EH (cell line): ENCODE measurements around the gene IGSF9.
A peak's percentile ranks its signal among the peaks of the same experiment; 100 is the strongest.

Experiments
- DNase-seq: peaks from one replicate; pipeline ENCODE4 v3.0.0-alpha.2; 2015; ENCODE audit warnings: low read depth

The IGSF9 gene

DNA sequence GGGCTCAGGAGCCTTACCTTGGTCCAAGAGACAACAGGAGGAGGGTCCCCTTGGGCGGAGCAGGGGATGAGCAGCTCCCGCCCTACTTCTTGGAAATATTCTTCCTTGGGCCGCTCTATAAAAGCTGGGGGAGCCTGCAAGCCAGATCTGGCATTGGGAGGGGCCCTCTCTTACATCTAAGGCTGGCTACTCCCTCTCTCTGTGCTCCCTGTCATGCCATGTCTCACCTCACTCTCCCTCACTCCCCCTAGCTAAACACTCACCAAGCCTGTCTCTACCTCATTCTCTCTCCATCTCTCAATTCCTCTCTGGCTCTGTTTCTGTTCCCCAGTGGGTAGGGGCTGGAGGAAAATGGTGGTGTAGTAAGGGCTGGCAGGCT is 13.6 kb downstream of the IGSF9 start:
- DNase-seq = no peak

DNA sequence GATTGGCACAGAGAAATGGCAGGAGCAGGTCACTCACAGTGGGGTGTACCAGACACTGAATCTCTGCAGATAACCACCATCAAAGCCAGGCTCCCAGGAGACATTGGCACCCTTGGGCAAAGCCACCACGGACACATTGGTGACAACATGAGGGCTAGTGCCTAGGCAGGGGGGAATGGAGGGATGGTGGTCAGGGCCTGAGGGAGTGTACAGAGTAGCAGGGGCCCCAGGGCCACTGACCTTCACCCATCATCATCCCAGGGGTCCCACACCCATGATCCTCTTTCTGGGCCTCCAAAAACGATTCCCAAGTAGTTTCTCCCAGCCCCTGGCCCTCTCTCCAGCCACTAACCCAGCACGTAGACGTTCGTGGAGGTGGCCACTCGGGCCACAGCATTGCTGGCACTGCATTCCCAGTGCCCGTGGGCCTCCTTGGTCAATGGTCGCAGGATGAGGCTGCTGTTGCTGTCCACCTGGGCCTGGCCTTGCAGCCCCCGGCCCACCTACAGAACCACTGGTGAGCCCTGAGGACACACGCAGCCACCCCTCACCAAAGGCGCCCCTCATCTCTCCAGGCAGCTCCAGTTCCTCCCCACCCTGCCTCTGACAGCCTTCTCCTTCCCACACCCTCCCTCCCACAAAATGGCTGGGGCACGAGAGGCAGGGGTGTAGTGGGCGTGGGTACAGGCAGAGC is 14.2 kb downstream of the IGSF9 start:
- no peak for DNase-seq

DNA sequence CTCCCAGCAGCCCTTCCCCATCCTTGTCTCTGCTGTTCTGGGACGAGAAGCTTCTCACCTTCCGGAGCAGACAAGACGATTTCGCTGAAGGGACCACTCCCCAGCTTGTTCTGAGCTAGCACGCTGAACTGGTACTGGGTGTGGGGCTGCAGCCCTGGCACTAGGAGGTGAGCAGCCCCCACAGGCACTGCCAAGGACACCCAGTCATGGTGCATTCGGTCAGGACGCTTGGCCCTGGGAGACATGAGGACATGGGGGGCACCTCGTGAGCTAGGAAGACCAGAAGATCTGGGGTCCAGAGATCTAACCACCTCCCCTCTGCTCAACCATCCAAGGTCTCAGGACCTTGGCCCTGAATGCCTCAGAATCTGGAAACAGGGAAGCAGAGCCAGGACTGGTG is 14.8 kb downstream of the IGSF9 start:
- DNase-seq = no peak

DNA sequence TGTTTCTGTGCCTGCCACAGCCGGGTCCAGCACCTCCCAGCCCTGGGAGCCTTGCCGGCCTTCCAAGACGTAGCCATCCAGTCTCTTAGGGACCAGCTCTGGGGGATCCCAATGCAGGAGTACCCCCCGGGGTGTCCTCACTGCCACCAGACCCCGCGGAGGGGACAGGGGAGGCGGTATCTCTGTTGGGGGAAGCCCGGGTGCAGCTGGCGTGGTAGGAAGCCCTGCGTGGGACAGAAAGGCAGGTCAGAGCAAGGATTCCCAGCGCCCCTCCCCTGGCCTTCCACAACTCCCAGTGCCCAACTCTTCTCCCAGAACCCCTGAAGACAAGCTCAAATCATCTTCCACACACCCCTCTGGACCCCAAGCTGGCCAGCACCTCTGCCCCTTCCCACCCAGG is 15.2 kb downstream of the IGSF9 start:
- no peak for DNase-seq

DNA sequence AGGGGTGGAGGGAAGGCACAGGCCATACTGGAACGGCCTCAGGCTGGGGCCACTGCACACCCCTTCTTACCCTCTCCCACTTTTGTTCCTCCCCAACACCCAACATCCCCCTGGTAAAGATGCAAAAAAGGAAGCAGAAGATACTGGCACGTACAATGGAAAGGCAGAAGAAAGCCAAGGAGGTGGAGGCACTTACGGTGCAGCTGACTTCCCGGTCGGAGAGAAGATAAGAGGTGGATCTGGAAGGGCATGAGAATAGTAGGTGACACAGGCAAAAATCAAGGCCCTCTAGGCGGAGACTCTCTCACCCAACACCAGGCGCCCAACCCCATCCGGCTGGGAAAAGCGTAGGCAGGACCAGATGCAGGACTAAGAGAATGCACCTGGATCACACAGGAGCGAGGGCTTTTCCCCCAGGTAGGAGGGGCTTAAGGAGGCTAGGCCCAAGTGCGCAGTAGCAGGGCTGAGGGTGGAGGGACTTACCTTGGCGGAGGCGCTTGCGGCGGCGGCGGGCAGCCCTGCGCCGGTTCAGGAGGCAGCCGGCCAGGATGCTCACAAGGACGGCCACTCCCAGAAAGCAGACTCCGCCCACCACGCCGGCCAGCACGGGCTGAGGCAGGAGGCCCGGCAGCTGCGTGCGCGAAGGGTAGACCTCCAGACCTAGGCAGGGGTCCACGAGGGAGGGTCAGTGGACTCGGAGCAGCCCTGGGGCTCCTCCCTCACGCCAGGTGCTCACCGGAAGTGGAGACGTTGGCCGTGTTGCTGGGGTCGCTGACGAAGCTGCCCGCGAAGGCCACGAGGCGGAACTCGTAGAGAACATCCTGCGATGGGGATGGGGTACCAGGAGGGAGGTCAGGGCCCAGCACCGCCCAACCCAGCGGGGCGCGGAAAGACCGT is 16.0 kb downstream of the IGSF9 start:
- DNase-seq = no peak

DNA sequence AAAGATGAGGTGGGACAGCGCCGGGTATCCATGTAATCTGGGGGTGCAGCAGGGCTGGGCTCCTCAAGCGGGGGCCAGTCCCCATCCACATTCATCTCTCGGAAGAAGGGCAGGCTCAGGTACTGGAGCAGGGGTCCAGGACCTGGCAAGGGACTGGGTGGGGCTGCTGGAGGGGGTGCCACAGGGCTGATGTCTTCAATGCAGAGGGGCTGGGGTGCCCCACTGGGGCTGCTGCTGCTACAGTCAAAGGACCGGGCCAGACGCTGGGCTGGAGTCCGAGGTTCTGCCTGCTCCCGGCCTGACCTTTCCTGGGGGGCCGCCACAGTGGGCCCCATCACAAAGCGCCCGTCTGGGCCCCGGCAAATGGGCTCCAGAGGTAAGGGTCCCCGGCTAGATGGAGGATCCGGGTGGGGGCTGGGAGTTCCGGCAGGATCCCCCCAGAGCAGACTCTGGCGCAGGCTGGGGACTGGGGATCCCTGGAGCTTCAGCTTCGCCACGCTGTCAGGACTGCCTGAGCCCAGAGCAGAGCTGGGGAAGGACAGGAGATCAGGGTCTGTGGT is 16.8 kb downstream of the IGSF9 start:
- DNase-seq = no peak

DNA sequence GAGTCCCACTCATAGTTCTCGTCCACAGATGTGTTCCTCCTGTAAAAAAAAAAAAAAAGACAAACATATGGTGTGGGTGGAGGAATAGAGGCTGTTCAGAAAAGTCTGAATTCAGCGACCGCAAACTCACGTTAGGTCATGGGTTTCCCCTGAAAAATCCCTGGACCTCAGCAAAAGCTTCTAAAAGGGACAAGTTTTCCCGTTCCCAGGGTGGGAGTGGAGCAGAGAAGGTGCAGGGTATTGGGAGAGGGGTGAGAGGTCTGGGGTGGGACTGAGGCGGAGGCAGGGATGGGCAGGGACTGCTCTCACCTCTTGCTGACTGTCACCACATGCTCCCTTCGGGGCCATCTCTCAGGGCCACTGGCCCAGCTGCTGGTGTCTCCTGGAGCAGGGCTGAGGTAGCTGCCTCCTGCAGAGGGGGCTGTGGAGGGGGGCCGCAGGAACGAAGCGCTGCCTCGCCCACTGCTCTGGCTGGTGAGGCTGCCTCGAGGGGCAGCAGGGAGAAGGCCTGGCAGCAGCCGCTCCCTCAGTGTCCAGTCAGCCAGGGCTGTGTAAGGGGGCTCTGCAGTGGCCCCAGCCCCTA is 17.5 kb downstream of the IGSF9 start:
- no peak for DNase-seq

DNA sequence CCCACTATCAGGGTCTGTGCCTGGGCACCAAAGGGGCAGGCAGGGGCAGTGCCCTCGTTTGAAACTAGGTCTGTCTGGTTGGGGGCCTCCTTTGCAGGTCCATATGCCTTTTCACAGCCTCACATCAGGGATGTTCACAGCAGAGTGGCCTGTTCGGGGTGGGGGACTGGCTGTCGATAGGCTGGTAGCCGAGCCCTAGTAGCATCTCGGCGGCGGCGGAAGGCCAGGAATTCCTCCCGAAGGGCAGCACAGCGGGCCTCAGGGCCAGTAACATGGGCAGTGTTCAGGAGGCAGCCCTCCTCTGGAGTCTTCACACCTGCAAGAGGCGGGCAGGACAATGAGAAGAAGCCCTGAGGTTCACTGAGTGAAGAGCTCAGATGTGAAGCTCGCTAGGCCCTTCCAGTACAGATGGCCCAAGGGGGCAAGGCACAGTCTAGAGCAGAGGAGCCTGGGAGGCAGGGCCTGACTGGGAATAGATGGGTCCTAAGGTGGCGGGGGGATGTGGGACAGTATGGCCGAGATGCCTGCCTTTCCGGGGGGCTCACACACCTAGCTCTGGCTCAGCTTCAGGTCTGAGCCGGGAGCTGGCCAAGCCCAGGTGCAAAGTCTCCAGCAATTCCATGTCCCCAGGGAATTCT is 18.1 kb downstream of the IGSF9 start:
- DNase-seq = no peak

DNA sequence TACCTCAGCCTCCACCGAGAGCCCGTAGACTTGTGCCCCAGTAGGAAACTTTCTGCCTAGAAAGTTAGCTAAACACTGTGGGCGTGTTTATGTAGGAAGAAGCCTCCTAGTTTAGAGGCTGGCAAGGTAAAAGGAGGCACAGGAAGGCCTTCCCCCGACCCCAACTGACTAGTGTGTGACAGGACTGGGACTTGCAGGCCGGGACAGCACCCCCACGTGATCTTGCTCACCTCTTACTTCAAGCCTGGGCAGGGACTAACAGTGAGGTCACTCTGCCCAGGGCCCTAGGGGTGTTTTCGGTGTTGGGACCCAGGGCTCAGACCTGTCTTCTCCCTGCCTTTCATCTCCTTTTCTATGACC is 19.7 kb downstream of the IGSF9 start:
- DNase-seq = no peak

DNA sequence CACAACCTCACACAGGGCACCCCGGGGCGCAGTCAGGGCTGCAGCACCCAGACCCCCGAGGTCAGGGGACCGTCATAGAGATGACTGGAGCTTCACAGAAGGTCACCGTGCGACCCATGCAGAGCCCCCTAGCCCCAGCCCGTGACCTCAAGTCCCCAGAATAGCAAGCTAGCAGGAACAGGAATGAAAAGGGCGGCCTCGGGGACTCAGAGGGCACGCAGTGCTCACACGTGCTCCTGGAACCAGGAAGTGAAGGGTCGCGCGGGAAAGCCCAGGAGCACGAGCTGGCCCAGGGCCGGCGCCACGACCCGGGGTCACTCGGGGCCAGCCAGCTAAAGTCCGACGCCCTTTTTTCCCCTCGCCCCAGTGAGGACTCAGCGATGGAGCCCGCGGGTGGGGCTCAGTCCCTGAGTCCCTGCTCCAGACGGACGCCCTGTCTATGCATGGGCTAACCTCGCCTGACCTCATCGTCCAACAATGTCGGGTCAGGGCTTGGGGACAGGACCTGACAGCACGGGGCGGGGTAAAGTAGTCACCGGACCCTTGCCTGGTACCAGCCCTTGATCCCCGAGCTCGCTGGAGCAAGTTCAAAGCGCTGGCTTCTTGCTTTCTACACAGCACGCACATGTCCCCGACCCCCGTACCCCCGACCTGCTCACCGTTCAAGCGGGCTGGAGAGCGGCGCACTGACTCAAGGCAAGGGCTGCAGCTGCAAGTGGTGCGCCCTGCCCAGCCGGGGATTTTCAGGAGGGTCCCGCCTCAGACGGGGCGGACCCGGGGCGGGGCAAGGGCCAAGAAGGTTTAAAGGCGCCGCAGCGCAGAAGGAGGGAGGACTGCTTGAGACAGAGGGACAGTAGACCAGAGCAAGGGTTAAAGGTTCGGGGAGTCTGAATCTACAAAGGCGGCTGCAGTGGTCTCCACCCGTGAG is 20.4 kb downstream of the IGSF9 start, which contains the start of gene TAGLN2:
Gene TAGLN2, minus strand, starts transcription at position 717 of the 928 bp plus-strand sequence. CDS start 4,998 bp downstream, outside the sequence.
- DNase-seq = peak; percentile 94

DNA sequence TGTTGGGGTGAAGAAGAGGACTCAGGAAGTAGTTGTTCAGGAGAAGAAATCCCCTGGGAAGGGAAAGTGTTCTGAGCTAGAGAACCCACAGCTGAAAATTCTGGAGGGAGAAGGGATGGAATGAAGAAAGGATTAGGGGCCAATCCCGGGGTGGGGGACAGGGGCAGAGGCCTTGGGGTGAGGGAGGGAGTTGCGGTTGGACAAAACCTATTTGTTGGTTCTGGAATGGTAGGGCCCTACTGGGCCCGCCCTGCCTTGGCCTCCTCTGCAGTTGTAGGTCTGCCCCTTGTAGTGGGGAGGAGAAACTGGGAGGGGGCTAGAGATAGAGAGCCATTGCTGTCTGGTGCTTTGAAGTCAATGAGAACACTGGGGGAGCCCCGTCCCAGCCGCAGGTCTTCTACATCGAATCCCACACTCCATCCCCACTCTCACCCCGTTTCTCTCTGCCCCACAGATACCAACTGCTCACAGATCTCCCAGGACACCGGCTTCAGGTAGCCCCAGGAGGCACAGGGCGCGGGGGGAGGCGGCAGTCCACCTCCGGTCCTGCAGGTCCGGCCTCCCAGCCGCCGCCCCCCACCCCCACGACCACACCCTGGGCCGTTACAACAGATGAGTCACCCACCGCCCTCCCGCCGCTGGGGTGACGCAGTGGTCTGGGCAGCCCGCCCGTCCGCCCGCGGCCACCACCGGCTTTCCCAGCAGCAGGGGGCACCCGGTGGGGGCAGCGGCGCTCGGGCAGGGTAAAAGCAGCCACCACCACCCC is 21.2 kb downstream of the IGSF9 start:
- peak; percentile 94 for DNase-seq

DNA sequence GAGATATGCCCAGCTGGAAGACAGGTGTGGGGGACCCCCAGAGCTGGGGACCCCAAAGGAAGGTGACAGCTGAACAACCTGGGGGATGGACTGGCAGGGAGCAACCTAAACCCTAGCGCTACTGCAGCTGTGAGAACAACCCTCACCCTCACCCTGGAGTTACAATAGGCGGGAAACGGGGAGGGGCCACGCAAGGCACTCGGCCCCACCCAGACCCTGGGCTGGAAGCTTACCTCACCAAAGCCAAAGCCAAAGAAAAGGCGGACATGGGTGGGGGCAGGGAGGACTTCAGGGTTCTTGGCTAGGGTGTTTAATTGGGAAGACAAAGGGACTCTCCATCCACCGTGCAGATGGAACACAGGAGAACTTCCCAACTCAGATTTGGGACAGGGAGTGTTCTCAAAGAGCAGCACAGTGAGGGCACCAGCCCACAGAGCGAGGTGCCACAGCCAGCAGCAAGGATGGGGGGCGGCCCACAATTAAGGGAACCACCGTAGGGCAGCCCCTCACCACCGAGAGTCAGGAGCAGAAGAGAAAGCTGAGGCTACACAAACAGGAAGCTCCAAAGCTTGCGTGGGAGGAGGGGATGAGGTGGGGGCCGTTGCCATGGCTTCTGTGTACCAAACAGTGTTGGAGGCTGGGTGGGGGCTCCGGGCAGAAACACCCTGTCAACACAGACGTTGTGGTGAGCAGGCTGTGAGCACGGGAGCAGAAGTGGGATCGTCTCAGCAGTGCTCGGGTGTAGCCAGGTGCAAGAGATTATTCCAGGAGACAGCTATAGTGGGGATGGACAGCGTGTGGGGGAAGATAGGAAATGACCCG is 22.0 kb downstream of the IGSF9 start:
- peak; percentile 93 for DNase-seq

DNA sequence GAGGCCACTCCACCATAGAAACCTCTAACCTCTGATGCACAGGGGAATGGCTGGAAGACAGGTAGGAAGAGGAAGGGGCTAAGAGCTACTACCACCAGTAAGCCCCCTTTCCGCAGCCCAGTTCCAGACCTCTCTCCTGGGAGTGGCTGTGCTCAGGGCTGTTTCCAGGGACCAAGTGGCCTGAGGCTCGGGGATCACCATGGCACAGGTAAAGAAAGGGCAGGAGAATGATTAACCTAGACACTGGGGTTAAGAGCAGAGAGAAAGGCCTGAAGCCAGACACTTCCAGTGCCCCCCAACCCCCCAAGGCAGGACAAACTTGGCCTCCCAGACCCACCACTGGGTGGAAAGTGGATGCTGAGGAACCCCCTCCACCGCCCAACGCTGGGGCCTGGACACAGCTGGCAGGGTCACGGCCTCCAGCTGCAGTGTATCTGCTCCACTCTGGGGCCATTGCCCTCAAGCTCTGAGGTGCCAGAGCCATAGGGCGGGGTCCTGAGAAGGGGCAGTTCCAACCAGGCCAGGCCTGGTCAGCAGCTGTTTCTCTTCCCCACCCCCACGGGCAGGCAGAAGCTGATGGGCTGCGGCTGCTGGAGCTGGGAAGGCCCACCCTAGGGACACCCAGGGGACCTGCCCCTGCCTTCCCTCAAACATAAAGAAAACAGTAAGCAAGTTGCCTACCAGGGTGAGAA is 22.8 kb downstream of the IGSF9 start:
- peak; percentile 58 for DNase-seq

DNA sequence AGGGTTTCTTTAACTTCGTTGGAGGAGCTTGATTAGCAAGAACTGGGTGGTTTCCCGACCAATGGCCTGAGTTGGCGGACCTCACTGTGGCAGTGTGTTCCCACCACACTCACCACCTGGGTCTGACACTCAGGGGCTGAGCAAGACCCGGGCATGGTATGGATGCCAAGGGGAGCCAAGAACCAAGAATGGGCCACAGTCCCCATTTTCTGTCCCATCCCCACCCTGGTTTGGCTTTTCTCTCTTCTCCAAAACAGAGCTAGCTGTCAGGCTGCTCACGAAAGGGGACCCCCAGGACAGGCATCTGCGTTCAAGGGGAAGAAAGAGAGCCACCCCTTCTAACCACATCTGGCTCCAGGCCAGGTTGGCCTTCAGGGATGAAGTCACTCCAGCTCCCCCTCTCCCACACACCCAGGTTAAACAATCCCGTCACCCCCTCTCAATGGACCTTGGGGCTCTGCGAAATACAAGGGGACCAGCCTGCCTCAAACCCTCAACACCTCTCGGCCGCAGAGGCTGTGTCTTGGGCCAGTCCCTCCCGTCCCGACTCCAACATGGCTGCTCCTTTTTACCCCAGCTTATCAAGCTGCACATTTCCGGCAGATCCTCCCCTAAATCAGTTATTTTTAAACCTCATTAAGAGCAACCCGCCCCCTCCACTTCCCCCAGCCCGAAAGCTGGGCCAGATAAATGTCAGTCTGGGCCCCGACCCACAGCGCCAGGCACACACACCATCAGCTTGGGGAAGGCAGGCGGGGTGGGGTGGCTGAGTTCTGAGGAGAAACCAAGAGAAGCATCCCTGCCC is 23.5 kb downstream of the IGSF9 start:
- DNase-seq = peak; percentile 43

DNA sequence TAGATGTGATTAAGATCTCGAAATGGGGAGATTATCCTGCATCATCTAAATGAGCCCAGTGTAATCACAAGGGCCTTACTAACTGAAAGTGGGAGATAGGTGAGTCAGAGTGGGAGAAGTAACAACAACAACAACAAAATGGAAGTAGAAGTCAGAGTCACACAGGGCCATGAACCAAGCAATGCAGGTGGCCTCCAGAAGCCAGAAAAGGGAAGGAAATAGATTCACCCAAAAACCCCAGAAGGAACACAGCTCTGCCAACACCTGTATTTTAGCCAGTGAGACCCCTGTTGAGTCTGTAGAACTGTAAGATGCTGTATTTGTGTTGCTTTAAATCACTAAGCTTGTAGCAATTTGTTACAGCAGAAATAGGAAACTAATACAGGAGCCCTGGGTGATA is 24.2 kb downstream of the IGSF9 start:
- no peak for DNase-seq

DNA sequence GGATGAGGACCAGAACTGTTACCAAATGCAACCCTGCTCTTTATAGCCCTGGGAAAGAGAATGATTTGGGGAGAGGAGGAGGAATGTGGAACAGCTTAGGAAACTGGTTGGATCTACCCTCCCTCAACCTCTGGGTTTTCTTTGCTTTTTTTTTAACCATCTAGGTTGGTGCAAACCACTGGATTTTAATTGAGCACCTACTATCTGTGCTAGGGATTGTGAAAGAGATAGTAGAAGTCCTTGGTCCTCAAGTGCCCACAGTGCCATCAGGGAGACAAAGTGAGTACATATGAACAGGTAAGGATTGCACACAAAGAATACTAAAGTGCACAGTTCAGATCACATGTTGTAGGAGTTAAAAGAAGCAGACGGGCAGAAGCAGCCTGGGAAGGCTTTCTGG is 24.8 kb downstream of the IGSF9 start:
- DNase-seq = no peak

DNA sequence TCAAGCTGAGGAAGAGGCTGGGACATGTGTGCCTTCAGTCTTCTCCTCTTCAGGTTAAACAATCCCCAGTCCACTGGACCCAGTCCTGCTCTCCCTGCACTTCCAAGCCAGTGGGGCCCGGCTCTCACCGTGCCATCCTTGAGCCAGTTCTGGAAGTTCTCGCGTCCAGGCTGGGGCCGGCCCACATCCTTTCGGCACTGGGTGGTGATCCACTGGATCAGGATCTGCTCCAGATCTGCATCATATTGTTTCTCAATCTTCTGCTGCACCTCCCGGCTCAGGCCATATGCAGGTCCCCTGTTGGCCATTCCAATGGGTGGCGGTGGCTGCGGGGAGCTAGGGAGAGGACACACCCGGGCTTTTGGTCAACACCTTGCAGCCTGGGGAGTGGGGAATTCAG is 25.2 kb downstream of the IGSF9 start:
- no peak for DNase-seq

DNA sequence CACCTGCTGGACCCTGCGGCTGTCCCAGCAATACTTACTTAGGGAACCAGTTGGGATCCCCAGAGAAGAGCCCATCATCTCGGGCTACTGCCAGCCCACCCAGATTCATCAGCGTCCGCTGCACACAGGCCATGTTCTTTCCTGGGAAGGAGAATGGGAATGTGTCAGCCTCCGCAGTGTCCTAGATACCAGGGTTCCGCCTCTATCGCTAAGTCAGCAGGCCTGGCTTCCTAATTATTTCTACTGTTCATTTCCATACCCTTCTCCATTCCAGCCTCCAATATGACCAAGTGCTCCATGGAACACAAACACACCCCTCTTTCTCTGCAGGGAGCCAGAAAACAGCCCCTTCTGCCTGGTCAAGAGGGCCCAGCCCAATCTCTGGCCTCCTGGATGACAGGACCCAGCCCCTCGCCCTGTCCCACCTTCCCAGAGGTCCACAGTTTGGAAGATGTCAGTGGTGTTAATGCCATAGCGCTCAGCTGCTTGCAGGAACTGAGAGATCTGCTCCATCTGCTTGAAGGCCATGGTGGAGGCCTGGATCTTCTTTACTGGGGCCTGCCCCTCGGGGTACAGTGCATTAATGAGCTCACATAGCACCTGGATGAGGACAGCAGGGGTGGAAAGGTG is 26.1 kb downstream of the IGSF9 start:
- DNase-seq = no peak
